Pons (tissue), 1 donor: ENCODE measurements around the gene RNF208.

ENCODE experiments used
- DNase-seq: peaks from one replicate; pipeline ENCODE4 v3.0.0-alpha.2; 2016; ENCODE audit warnings: low spot score

Gene RNF208

DNA sequence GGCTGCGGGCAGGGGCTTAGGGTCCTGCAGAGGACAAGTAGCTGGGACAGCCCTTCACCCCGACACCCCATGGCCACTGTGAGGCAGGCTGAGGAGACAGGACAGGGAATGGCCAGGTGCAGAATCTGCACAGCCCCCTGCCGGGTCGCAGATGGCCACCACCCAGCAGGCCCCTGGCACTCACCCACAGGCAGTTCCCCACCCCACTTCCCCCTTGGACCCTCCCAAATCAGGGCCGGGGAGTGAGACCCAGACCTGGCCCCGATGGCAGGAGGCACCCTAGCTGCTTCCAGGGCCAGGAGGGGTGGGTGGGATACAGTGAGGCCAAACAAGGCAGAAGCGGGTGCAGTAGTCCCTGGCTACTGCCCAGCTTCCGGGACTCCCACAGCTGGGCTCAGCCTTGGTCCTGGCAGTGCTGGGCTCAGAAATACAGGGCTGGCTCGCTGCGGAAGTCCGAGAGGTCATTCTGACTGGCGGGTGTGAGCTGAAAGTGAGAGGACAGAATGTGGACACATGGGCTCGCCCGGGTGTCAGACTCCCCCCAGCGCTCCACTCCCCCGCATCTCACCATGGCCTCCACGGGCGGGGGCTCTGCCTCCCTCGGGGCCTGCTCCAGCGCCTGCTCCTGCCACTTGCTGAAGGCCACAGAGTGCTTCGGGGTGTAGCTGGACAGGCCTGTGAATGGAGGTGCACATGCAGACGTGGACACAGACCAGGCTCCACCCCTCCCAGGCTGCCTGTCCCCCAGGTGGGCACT, 30.2 kb downstream of the RNF208 start:
- DNase-seq: peak; percentile 81

GRCh38 chr9:137191245-137191644, 30.8 kb downstream of the RNF208 start:
- DNase-seq: no peak

GRCh38 chr9:137190315-137190856, 31.7 kb downstream of the RNF208 start:
- DNase-seq: no peak

DNA sequence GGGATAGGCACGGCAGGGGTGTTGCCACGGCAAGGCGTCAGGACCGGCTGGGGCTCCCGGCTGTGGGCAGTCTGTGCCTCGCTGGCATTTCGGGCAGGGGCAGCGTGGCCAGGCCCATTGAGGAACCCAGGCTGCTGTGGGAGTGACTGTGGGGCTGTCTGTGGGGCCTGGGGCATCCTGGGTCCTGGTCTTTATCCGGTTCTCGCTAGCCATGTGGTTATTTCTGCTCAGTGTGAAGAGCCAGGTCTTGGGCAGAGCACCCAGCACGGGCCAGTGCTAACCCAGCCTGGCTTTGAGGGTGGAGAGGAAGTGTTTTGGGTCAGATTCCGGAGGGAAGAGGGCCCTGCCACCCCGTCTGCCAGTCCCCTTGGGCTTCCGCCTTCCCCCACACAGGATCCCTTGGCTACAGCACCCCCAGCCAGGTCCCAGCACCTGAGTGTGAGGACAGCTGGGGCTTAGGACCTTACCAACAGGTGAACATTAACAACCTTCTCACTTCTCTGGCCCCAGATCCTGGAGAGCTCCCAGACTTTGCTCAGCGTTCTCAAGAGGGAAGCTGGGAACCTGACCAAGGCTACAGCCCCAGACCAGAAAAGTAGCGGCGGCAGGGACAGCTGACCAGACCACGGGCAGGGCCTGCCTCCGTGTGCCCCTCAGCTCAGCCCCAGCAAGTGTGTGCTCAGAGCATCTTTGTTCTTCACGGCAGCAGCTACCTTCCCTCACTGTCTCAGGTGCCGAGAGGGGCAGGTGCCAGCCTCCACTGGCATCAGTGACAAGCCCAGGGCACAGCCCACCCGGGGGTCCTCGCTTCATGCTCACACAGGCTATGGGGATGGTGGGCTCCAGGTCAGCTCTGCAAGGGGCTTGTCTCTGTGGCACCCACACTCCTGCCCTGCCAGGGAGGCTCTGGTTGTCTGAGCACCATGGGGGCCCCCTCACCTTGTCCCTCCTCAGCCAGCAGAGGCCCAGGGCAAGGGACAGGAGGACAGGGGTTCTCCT, 32.4 kb downstream of the RNF208 start:
- DNase-seq: no peak

DNA sequence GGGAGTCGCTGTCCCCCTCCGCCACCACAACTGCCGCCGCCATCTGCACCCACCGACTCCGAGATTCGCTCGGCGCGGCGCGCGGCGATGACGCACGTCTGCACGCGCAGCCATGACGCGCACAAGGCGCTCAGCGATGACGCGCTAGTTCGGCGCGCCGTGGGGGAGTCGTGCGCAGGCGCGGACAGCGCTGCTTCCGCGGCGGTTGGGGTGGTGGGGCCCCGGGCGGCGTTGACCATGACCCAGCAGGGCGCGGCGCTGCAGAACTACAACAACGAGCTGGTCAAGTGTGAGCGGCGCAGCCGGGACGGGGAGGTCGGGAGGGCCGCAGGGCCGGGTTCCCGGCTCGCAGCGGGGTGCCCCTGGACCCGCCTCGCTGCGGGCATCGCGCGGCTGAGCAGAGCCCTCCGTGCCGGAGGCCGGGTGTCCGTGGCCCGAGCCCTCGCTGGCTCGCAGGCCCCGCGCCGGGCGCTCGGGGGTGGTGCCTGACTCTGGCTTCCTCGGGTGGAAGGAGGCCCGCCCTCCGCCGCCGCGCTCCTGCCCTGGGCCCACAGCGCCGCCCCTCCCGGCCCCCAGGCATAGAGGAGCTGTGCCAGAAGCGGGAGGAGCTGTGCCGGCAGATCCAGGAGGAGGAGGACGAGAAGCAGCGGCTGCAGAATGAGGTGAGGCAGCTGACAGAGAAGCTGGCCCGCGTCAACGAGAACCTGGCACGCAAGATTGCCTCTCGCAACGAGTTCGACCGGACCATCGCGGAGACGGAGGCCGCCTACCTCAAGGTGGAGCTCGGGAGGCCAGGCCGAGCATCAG, 33.3 kb downstream of the RNF208 start, which contains the start of the genes ANAPC2 and SSNA1:
TSS of gene ANAPC2 (minus strand) at position 71 of the 807 bp plus-strand sequence. CDS start at position 43, 28 bp downstream.
TSS of gene SSNA1 (plus strand) at position 187 of the 807 bp plus-strand sequence. CDS start at position 238, 51 bp downstream.
- peak; percentile 92 for DNase-seq

GRCh38 chr9:137188086-137188489, 34.0 kb downstream of the RNF208 start:
- no peak for DNase-seq

DNA sequence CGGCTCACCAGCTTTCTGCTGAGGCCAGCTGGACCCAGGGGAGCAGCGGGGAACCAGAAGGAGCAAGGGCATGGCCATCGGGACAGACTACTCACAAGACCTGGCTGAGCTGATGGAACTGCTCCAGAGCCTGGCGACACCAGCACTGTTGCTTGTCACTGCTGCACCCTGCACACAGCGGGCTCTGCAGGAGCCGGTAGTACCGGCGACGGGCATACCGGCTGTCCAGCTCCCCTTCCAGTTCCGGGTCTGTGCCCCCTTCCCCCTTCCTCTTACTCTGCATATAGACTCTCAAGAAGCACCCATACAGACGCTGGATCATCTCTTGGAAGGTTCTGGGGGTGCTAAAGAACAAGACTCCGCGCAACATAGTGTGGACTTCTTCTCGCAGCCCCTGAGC, 34.7 kb downstream of the RNF208 start:
- no peak for DNase-seq

- no peak for DNase-seq
Observed at GRCh38 chr9:137186385-137186784, 35.7 kb downstream of the RNF208 start.

- no peak for DNase-seq
Observed at GRCh38 chr9:137185921-137186320, 36.1 kb downstream of the RNF208 start.

- DNase-seq: no peak
Observed at GRCh38 chr9:137184881-137185660, 37.0 kb downstream of the RNF208 start.

- no peak for DNase-seq
Observed at GRCh38 chr9:137183980-137184595, 38.0 kb downstream of the RNF208 start.

DNA sequence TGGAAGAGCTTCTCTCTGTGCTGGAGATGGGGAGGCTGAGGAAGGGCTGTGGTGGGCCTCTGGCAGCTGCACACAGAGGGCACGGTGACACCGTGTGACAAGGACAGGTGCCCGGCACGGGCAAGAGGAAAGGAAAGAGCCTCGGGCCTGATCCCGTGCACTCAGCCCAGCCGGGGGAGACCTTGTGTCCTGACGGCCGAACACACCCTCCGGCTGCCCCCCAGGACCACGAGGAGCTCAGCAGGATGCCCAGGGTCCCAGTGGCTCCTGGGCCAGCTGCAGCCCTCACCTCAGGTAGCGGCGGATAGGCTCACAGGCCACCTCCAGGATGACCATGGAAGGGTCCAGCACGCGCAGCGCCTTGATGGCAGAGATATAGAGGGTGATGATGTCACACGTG, 39.2 kb downstream of the RNF208 start:
- no peak for DNase-seq

GRCh38 chr9:137181680-137182079, 40.4 kb downstream of the RNF208 start:
- no peak for DNase-seq

DNA sequence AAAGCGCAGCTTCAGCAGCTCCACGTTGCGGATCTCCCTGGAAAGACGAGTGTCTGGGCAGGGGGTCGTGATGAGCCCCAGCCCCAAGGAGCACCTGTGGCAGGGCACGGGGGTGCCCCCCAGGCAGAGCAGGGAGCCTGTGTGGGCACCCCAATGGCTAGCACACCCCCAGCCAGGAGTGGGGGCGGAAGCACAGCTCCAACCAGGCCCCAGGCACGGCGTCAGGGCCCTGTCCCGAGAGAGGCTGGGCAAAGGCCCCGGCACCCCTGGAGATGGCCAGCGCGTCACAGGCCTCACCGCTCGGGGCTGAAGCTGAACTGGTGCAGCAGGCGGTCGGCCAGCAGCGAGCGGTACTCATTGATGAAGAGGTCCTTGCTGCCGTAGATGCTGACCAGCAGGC, 41.5 kb downstream of the RNF208 start:
- no peak for DNase-seq

- DNase-seq: no peak
Observed at GRCh38 chr9:137179761-137180160, 42.3 kb downstream of the RNF208 start.

DNA sequence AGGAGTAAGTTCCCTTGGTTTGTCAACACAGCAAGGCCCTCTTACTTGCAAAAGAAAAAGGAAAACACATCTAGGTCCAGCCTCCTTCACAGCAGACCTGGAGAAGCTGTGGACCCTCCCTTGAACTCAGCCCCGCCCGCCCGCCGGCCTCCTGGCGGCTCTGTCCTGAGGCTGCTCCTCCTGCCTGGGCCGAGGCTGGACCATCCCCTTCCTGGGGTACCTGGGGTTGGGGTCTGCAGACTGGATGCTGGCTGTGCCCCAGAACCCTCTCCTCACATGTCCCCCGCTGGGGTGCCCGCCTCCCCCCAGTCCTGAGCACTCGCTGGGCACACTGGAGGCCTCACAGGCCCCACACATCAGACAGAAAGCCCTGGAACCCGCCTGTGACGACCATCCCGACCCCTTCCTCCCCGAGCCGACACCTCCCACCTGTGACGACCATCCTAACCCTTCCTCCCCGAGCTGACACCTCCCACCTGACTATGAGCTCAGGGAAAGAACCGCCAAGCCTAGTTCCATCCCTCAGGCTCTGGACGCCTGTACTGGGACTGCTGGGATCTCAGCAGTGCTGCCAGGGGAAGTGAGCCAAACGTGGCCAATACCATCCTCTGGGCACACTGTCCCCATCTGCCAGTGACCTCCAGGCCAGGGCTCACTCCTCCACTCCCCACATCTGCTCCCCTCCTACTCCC, 43.0 kb downstream of the RNF208 start:
- no peak for DNase-seq

- DNase-seq: no peak
Observed at GRCh38 chr9:137178201-137178938, 43.7 kb downstream of the RNF208 start.

GRCh38 chr9:137176302-137177182, 45.5 kb downstream of the RNF208 start:
- DNase-seq: no peak
